ENCODE data around the gene POLDIP2. TPM values are rescaled to one million over a fixed set of nuclear protein-coding genes. Genes with fewer than 3 reads are reported as not detected.

Gene POLDIP2
- total and polyA plus RNA-seq, 8 donors = 28.3 to 51.2 (median 41.2) TPM

GRCh38 chr17:28379814-28380801, 22.8 kb upstream of the POLDIP2 start:
- DNase-seq (no peak), FAIRE-seq (no peak), ATAC-seq (no peak)
- Histone ChIP-seq H3K4me3 (no peak overlapping the region), H3K27me3 (no peaks in the 10 kb centered on the region), H3K9me3 (no peaks in the 10 kb centered on the region), H3K4me1 (peaks cover 0 to 3% (median 0%) of the 10 kb centered on the region in 3 donors), H3K36me3 (no peaks in the 10 kb centered on the region), H3K27ac (no peak overlapping the region)
- intact Hi-C loops (cut with DNase I) = no loop called here
- no peak for TF ChIP-seq CTCF (IDR thresholded peaks at IDR 0.05)
- 74 to 76% methylated on average over 10 of the region's 10 CpGs for WGBS, 2 donors

- intact Hi-C loops (cut with DNase I) = no loop called here
- 94 to 97% methylated on average over 6 of the region's 6 CpGs for WGBS, 2 donors
Measured at GRCh38 chr17:28372945-28373274, 15.6 kb upstream of the POLDIP2 start.

GRCh38 chr17:28372203-28372944, 15.0 kb upstream of the POLDIP2 start:
- H3K36me3 ChIP-seq = no peaks in the 10 kb centered on the region
- intact Hi-C loops (cut with DNase I) = no loop called here
- TF ChIP-seq CTCF (IDR thresholded peaks at IDR 0.05) = no peak
- WGBS, 2 donors = 31 to 35% methylated on average over 42 to 53 of the region's 53 CpGs
- peak overlapping the region in 2 of 4 donors; percentile 18 to 37 for H3K27ac ChIP-seq
- DNase-seq (peak in 1 of 6 donors; percentile 74), ATAC-seq (peak in 1 of 4 donors; percentile 8), FAIRE-seq (no peak)
- H3K4me3 ChIP-seq = peak overlapping the region; percentile 17 to 54 (median 38)
- H3K9me3 ChIP-seq = no peaks in the 10 kb centered on the region
- peaks cover 9 to 28% (median 13%) of the 10 kb centered on the region in 3 donors for H3K4me1 ChIP-seq
- H3K27me3 ChIP-seq = no peaks in the 10 kb centered on the region

More at GRCh38 chr17:28372945-28373274, 15.6 kb upstream of the POLDIP2 start:
- H3K27me3 ChIP-seq = no peaks in the 10 kb centered on the region
- DNase-seq (no peak), ATAC-seq (no peak), FAIRE-seq (no peak)
- no peak overlapping the region for H3K27ac ChIP-seq
- no peaks in the 10 kb centered on the region for H3K36me3 ChIP-seq
- H3K4me3 ChIP-seq = no peak overlapping the region
- TF ChIP-seq CTCF (IDR thresholded peaks at IDR 0.05) = no peak
- peaks cover 9 to 28% (median 13%) of the 10 kb centered on the region in 3 donors for H3K4me1 ChIP-seq
- no peaks in the 10 kb centered on the region for H3K9me3 ChIP-seq

GRCh38 chr17:28371245-28372202, 14.2 kb upstream of the POLDIP2 start, which contains the start of gene SARM1:
SARM1 (plus strand) TSS chr17:28371694; CDS start chr17:28372033, 339 bp downstream.
- Histone ChIP-seq H3K27me3 (no peaks in the 10 kb centered on the region), H3K9me3 (no peaks in the 10 kb centered on the region), H3K27ac (peak within 1 kb of the TSS; percentile 22 to 75 (median 50)), H3K36me3 (no peaks in the 10 kb centered on the region), H3K4me3 (peak within 1 kb of the TSS; percentile 17 to 54 (median 38)), H3K4me1 (peaks cover 9 to 28% (median 13%) of the 10 kb centered on the region in 3 donors)
- ATAC-seq (peak; percentile 50 to 81 (median 78)), FAIRE-seq (no peak), DNase-seq (peak; percentile 64 to 87 (median 79))
- intact Hi-C loops (cut with DNase I) = no loop called here
- WGBS, 2 donors = 2% methylated on average over 62 to 80 of the region's 80 CpGs
- TF ChIP-seq CTCF (IDR thresholded peaks at IDR 0.05) = no peak

All from pancreas (tissue), 10 donors.